Measurements from ENCODE around the gene GPR78.

DNA sequence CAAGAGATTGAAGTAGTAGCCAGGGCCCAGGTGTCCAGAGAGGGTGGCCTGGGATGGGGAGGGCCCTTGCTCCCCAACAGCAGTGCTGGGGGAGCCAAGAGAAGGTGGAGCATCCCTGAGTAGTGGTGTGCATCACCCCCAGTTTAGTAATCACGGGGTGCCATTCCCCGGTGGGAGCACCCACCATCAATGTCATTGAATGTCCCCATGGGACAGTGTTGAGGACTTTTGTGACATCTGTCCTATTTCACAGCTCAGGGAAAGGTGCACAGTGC is 7.9 kb downstream of the GPR78 start:
- TF ChIP-seq ZNF274 (IDR thresholded peaks at IDR 0.05; ENCODE audit: borderline replicate concordance, extremely low read depth, low read length) = no peak
- TF ChIP-seq, protein P1, sequence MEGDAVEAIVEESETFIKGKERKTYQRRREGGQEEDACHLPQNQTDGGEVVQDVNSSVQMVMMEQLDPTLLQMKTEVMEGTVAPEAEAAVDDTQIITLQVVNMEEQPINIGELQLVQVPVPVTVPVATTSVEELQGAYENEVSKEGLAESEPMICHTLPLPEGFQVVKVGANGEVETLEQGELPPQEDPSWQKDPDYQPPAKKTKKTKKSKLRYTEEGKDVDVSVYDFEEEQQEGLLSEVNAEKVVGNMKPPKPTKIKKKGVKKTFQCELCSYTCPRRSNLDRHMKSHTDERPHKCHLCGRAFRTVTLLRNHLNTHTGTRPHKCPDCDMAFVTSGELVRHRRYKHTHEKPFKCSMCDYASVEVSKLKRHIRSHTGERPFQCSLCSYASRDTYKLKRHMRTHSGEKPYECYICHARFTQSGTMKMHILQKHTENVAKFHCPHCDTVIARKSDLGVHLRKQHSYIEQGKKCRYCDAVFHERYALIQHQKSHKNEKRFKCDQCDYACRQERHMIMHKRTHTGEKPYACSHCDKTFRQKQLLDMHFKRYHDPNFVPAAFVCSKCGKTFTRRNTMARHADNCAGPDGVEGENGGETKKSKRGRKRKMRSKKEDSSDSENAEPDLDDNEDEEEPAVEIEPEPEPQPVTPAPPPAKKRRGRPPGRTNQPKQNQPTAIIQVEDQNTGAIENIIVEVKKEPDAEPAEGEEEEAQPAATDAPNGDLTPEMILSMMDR (IDR thresholded peaks at IDR 0.05; ENCODE audit: control extremely low read depth in 1 of 3, insufficient read depth in 1 of 3, low read depth in 1 of 3, low read length in 3 of 3) = no peak
- no peak for TF ChIP-seq YY1 (IDR thresholded peaks at IDR 0.05; ENCODE audit: low read depth, low read length)
- TF ChIP-seq MAFK (IDR thresholded peaks at IDR 0.05; ENCODE audit: low read depth, low read length) = no peak
- TF ChIP-seq JUND (IDR thresholded peaks at IDR 0.05; ENCODE audit: low read length) = no peak
- TF ChIP-seq, protein P2, sequence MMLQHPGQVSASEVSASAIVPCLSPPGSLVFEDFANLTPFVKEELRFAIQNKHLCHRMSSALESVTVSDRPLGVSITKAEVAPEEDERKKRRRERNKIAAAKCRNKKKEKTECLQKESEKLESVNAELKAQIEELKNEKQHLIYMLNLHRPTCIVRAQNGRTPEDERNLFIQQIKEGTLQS (IDR thresholded peaks at IDR 0.05; ENCODE audit: insufficient read depth, low read depth, low read length) = no peak
- no peak for TF ChIP-seq CREB1 (IDR thresholded peaks at IDR 0.05)
- TF ChIP-seq SUZ12 (IDR thresholded peaks at IDR 0.05; ENCODE audit: low read length) = no peak
- no peak for TF ChIP-seq RAD21 (IDR thresholded peaks at IDR 0.05 in 1 of 2, conservative IDR thresholded peaks at IDR 0.05 in 1 of 2; ENCODE audit: low read depth in 2 of 2, low read length in 2 of 2)
- no peak for TF ChIP-seq SRF (IDR thresholded peaks at IDR 0.05; ENCODE audit: low read depth, low read length)
- TF ChIP-seq POLR2AphosphoS5 (IDR thresholded peaks at IDR 0.05; ENCODE audit: low read depth, low read length) = no peak
- no peak for TF ChIP-seq CHD1 (IDR thresholded peaks at IDR 0.05; ENCODE audit: low read depth, low read length)

Data from H1 (cell line).